K562 (cell line): ENCODE data around the gene MRPL42. TPM values are rescaled to one million over a fixed set of nuclear protein-coding genes. Genes with fewer than 3 reads are reported as not detected.

ENCODE experiments used
- ATAC-seq: fragments of 200-7000 bp; cut with Tn5 transposase; 3 replicates; pipeline ENCODE4 v1.9.1; 2020; ENCODE audit warnings: moderate library complexity
- BruUV-seq: library from RNA; stranded (reverse); fragments of 400-500 nt; replicated peaks from 2 replicates; lab custom pipeline; 2021; lab: Mats Ljungman, UMichigan
- CTCF ChIA-PET: fragments of 300-600 bp; formaldehyde crosslinking; extraction: SDS; loops from one replicate; lab custom pipeline; 2021; ENCODE audit warnings: low intra/inter-chr PET ratio; lab: Yijun Ruan, JAX
- POLR2A ChIA-PET: fragments of 300-600, 350-650 bp; sonication (Branson Sonifier 250); formaldehyde crosslinking; extraction: SDS; loops from one replicate; lab custom pipeline; 2021; ENCODE audit warnings: antibody characterized with exemption, inconsistent platforms; lab: Yijun Ruan, JAX
- DNase-seq, 4 experiments: peaks; one replicate each; pipeline versions ENCODE4 v3.0.0 to v3.0.0-alpha.2; 2011 to 2018; ENCODE audit warnings: low spot score in 3 of 4, mixed read lengths in 3 of 4; ENCODE audit errors: extremely low read depth in 1 of 4
- FAIRE-seq: peaks from 2 replicates; lab custom pipeline; 2011; peaks lifted over from hg19 to GRCh38; lab: Jason Lieb, UNC
- H2AFZ ChIP-seq: 2 replicates; pipeline ENCODE4 v1.6.0; 2011; ENCODE audit warnings: low read depth, low read length, control low read depth, inconsistent platforms
- H3K27ac ChIP-seq: fragments of 200-600 bp; 3 replicates; pipeline ENCODE4 v1.8.0; 2011; ENCODE audit warnings: low read depth, mild to moderate bottlenecking, control low read depth, inconsistent platforms, low read length, moderate library complexity, mixed read lengths; ENCODE audit errors: extremely low read depth
- H3K27me3 ChIP-seq, 2 experiments: fragments of 300-600 bp in 1 of 2; 2 replicates in 1 of 2; 3 replicates in 1 of 2; pipeline versions ENCODE4 v1.6.0 to v1.8.0; 2011; ENCODE audit warnings: inconsistent platforms in 2 of 2, low read length in 2 of 2, mild to moderate bottlenecking in 1 of 2, mixed read lengths in 1 of 2, moderate library complexity in 1 of 2; ENCODE audit not compliant: control insufficient read depth in 2 of 2, insufficient read depth in 2 of 2
- H3K36me3 ChIP-seq: fragments of 300-600 bp; 3 replicates; pipeline ENCODE4 v1.8.0; 2011; ENCODE audit warnings: mild to moderate bottlenecking, low read length, inconsistent platforms; ENCODE audit not compliant: control insufficient read depth, insufficient read depth
- H3K4me1 ChIP-seq, 2 experiments: fragments of 200-600 bp in 1 of 2; replicated peaks in 1 of 2; 2 replicates in 1 of 2; 3 replicates in 1 of 2; pipeline versions ENCODE4 v1.5.1 to v1.8.0; 2011; ENCODE audit warnings: inconsistent platforms in 2 of 2, low read length in 2 of 2, mild to moderate bottlenecking in 1 of 2, mixed read lengths in 1 of 2, moderate library complexity in 1 of 2; ENCODE audit not compliant: control insufficient read depth in 2 of 2, insufficient read depth in 2 of 2
- H3K4me2 ChIP-seq: 2 replicates; pipeline ENCODE4 v1.6.1; 2011; ENCODE audit warnings: low read length, control low read depth, inconsistent platforms, mixed read lengths; ENCODE audit not compliant: insufficient read depth
- H3K4me3 ChIP-seq: fragments of 200-600 bp; sonication (generic), shearing (Covaris generic); 2 replicates; pipeline ENCODE4 v1.5.1; 2016; ENCODE audit warnings: control low read depth, inconsistent platforms
- H3K79me2 ChIP-seq: fragments of 200-600 bp; 3 replicates; pipeline ENCODE4 v1.8.0; 2011; ENCODE audit warnings: low read length, inconsistent platforms; ENCODE audit not compliant: control insufficient read depth, insufficient read depth
- H3K9ac ChIP-seq, 2 experiments: 2 replicates each; pipeline versions ENCODE4 v1.6.0 to v1.6.1; 2011; ENCODE audit warnings: low read depth in 2 of 2, low read length in 2 of 2, control low read depth in 1 of 2, inconsistent platforms in 1 of 2, mild to moderate bottlenecking in 1 of 2, mixed read lengths in 1 of 2; ENCODE audit not compliant: insufficient read depth in 1 of 2
- H3K9me1 ChIP-seq: one replicate; pipeline ENCODE4 v1.6.0; 2011; ENCODE audit warnings: inconsistent platforms, mild to moderate bottlenecking, low read length, moderate library complexity; ENCODE audit not compliant: control insufficient read depth, insufficient read depth
- H3K9me3 ChIP-seq: replicated peaks from 2 replicates; pipeline ENCODE4 v1.5.1; 2011; ENCODE audit warnings: low read depth, low read length, inconsistent platforms; ENCODE audit not compliant: control insufficient read depth, insufficient read depth
- H4K20me1 ChIP-seq: replicated peaks from 2 replicates; pipeline ENCODE4 v1.6.1; 2011; ENCODE audit warnings: low read length, inconsistent platforms, mixed read lengths; ENCODE audit not compliant: control insufficient read depth, insufficient read depth
- BACH1 ChIP-seq: fragments of 200-800 bp; sonication (Bioruptor generic); IDR thresholded peaks from 2 replicates; pipeline ENCODE4 v1.6.1; 2016; ENCODE audit warnings: missing genetic modification characterization, missing compliant biosample characterization
- CEBPG ChIP-seq, 3 experiments: fragments of 200-800 bp in 1 of 3; sonication (Bioruptor generic) in 1 of 3; sonication (generic) in 1 of 3; formaldehyde crosslinking in 1 of 3; IDR thresholded peaks in 2 of 3; conservative IDR thresholded peaks in 1 of 3; 2 replicates each; pipeline versions ENCODE4 v1.6.1 to v1.8.0; 2016 to 2022; ENCODE audit warnings: missing compliant biosample characterization in 2 of 3, missing genetic modification characterization in 2 of 3, mild to moderate bottlenecking in 1 of 3, missing genetic modification reagents in 1 of 3
- MED1 ChIP-seq: sonication (generic); formaldehyde crosslinking; IDR thresholded peaks from 2 replicates; pipeline ENCODE4 v1.8.1; 2023; ENCODE audit warnings: missing genetic modification reagents, borderline replicate concordance
- MYC ChIP-seq, 2 experiments: fragments of 250-450 bp in 1 of 2; sonication (Bioruptor Pico) in 1 of 2; IDR thresholded peaks; 2 replicates each; pipeline versions ENCODE4 v1.5.1 to v1.6.1; 2012 to 2021; ENCODE audit warnings: low read depth in 2 of 2, borderline replicate concordance in 1 of 2, improper control_type of control experiment in 1 of 2, low read length in 1 of 2, mild to moderate bottlenecking in 1 of 2, moderate library complexity in 1 of 2
- NR0B1 ChIP-seq: fragments of 450-650 bp; IDR thresholded peaks from one replicate; pipeline ENCODE4 v1.6.1; 2018; ENCODE audit warnings: mild to moderate bottlenecking, moderate library complexity; ENCODE audit not compliant: partially characterized antibody
- NR2C2 ChIP-seq, 2 experiments: fragments of 200-800 bp in 1 of 2; sonication (Bioruptor generic) in 1 of 2; sonication (generic) in 1 of 2; formaldehyde crosslinking in 1 of 2; IDR thresholded peaks; 2 replicates each; pipeline versions ENCODE4 v1.6.1 to v1.8.0; 2016 to 2022; ENCODE audit warnings: mild to moderate bottlenecking in 1 of 2, missing compliant biosample characterization in 1 of 2, missing genetic modification characterization in 1 of 2, missing genetic modification reagents in 1 of 2
- PPARD ChIP-seq: fragments of 250-450 bp; sonication (Bioruptor Pico); IDR thresholded peaks from 2 replicates; pipeline ENCODE4 v1.8.0; 2022; ENCODE audit warnings: inconsistent platforms, mild to moderate bottlenecking, moderate library complexity
- REST ChIP-seq, 2 experiments: fragments of 450-650 bp; formaldehyde crosslinking in 1 of 2; IDR thresholded peaks; 2 replicates each; pipeline versions ENCODE4 v1.4.0 to v1.6.1; 2014 to 2020; ENCODE audit warnings: mild to moderate bottlenecking in 2 of 2, borderline replicate concordance in 1 of 2, low read depth in 1 of 2
- SMARCA4 ChIP-seq: fragments of 450-650 bp; IDR thresholded peaks from 2 replicates; pipeline ENCODE4 v1.6.1; 2016
- U2AF1 ChIP-seq: fragments of 200-400 bp; formaldehyde crosslinking; optimal IDR thresholded peaks from 2 replicates; pipeline ENCODE3; 2017; ENCODE audit warnings: mild to moderate bottlenecking, low read depth, low read length, moderate library complexity
- WGBS: fragments of 100-300 bp; shearing (Covaris generic); methylation state at CpG from one replicate; pipeline ENCODE4 v1.1.6; 2016; ENCODE audit warnings: low coverage, mixed read lengths; ENCODE audit not compliant: insufficient coverage; ENCODE audit errors: missing lambda C conversion rate; 5-methylcytosine and 5-hydroxymethylcytosine counted together
- in situ Hi-C: fragments of 300-500 bp; cut with MboI; formaldehyde crosslinking; loops from 4 replicates; pipeline ENCODE4 v1.15.0; 2018; ENCODE audit warnings: inconsistent platforms, mixed read lengths
- intact Hi-C: fragments of 100-400 bp; cut with micrococcal nuclease; formaldehyde crosslinking; loops from 2 replicates; pipeline ENCODE4 v1.14.2; 2022
- polyA plus RNA-seq, 8 experiments: library from polyadenylated mRNA; depleted of rRNA in 4 of 8; stranded (reverse) in 5 of 8; unstranded in 3 of 8; fragments of >200 nt; fragmentation: Nextera tagmentation in 2 of 8; fragmentation: Illumina TruSeq in 1 of 8; extraction: Ambion mirVana in 2 of 8; extraction: Trizol in 1 of 8; gene quantifications; 2 replicates each; pipeline versions ENCODE4 v1.2.1 to v1.2.3, GENCODE V29; 2011 to 2014; ENCODE audit warnings: inconsistent platforms in 1 of 8, missing spikeins in 1 of 8
- total RNA-seq, 7 experiments: library from RNA; depleted of rRNA in 6 of 7; stranded (reverse); fragments of >200 nt in 6 of 7; fragmentation: Illumina TruSeq in 2 of 7; extraction: Trizol in 2 of 7; gene quantifications; 2 replicates each; pipeline versions ENCODE4 v1.2.1 to v1.2.3, GENCODE V29; 2011 to 2021; ENCODE audit warnings: low replicate concordance in 1 of 7

Gene MRPL42
- total and polyA plus RNA-seq, 9 of the 15 experiments (the other 6 are each of a cell fraction or from before 2014, with no cell fraction given) = 104 to 806 (median 218) TPM

DNA sequence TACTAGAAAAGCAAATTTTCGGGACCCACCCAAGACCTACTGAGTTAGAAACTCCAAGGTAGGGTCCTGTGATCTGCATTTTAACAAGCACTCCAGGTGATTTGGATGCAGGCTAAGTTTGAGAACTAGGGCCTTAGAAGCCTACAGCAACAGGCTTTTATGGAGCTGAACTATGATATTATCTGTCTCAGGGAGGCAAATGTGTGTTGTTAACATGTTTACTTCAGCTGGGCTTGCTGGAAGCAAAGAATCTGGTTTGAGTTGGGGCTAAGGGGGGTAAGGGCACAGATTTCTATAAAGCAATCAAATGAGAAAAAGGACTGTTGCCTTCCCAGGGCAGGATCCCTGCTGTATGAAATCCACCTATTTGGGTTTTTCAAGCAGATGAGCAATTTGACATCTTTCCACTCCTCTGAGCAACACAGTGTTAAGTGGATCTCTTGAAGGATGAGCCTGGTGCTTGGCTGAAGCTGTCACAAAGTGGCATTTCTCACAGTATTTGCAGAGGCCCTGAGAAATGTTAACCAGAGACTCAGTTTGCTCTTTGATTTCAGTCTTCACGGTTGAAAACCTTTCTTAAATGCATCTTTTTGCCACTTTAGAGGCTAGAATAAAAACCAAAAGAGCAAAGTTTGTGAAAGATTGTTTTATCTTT, 68.9 kb downstream of the MRPL42 start:
- no peaks in the 10 kb centered on the region for H3K9me3 ChIP-seq
- POLR2A ChIA-PET = interaction anchor here (0.6 to 1.1 kb wide), 3 partner anchors 12 to 558 kb away, joined by 3 read pairs; no protein-coding TSS in a partner anchor
- H3K9ac ChIP-seq = no peak overlapping the region
- in situ Hi-C loops = loop anchor here (25.0 kb wide), 1 partner anchor 1001 kb away; no protein-coding TSS in a partner anchor
- H3K27ac ChIP-seq = no peak overlapping the region
- DNase-seq = no peak
- H3K36me3 ChIP-seq = no peaks in the 10 kb centered on the region
- CTCF ChIA-PET = no interaction called here
- intact Hi-C loops = no loop called here
- H3K79me2 ChIP-seq = no peaks in the 10 kb centered on the region
- TF ChIP-seq NR2C2 (CRISPR knock-in tag; IDR thresholded peaks at IDR 0.05) (no peak), NR2C2 (tag; IDR thresholded peaks at IDR 0.05) (no peak), MED1 (no peak), REST (IDR thresholded peaks at IDR 0.05; ENCODE audit: borderline replicate concordance) (no peak), REST (CRISPR knock-in tag; IDR thresholded peaks at IDR 0.05; ENCODE audit: low read depth) (no peak), MYC (IDR thresholded peaks at IDR 0.05; ENCODE audit: low read depth, low read length) (no peak), MYC (CRISPR knock-in tag; IDR thresholded peaks at IDR 0.05; ENCODE audit: borderline replicate concordance, low read depth) (no peak), NR0B1 (no peak), SMARCA4 (no peak), PPARD (CRISPR knock-in tag) (no peak), CEBPG (CRISPR knock-in tag; IDR thresholded peaks at IDR 0.05) (no peak), CEBPG (tag; conservative IDR thresholded peaks at IDR 0.05 in 1 of 2, IDR thresholded peaks at IDR 0.05 in 1 of 2) (no peak), BACH1 (tag) (no peak), U2AF1 (no peak)
- no peaks in the 10 kb centered on the region for H3K4me1 ChIP-seq
- no peak for ATAC-seq
- no peaks in the 10 kb centered on the region for H4K20me1 ChIP-seq
- no peaks in the 10 kb centered on the region for H3K9me1 ChIP-seq
- no peak overlapping the region for H3K4me2 ChIP-seq
- BruUV-seq = no TSS peak
- H3K4me3 ChIP-seq = no peak overlapping the region
- WGBS = 12% methylated on average over 2 of the region's 2 CpGs
- no peak overlapping the region for H2AFZ ChIP-seq
- H3K27me3 ChIP-seq = no peaks in the 10 kb centered on the region
- no peak for FAIRE-seq
